Muscle of leg (tissue), 11 donors: ENCODE measurements around the gene LRRC49. TPM values are rescaled to one million over a fixed set of nuclear protein-coding genes. Genes with fewer than 3 reads are reported as not detected.

Experiments used
- DNase-seq: peaks from one replicate; pipeline ENCODE4 v3.0.0; 2013
- H3K27ac ChIP-seq: one replicate; pipeline ENCODE4 v1.5.1; 2013; ENCODE audit warnings: mild to moderate bottlenecking, low read length, control low read depth
- H3K27me3 ChIP-seq: one replicate; pipeline ENCODE4 v1.6.1; 2013; ENCODE audit warnings: low read length; ENCODE audit not compliant: control insufficient read depth, insufficient read depth
- H3K36me3 ChIP-seq: one replicate; pipeline ENCODE4 v1.6.1; 2013; ENCODE audit warnings: low read length; ENCODE audit not compliant: control insufficient read depth, insufficient read depth
- H3K4me1 ChIP-seq: one replicate; pipeline ENCODE4 v1.6.1; 2013; ENCODE audit warnings: low read length; ENCODE audit not compliant: control insufficient read depth, insufficient read depth
- H3K4me3 ChIP-seq: one replicate; pipeline ENCODE4 v1.5.1; 2013; ENCODE audit warnings: low read length, control low read depth
- H3K9me3 ChIP-seq: replicated peaks from 2 replicates; pipeline ENCODE4 v1.6.1; 2013; ENCODE audit warnings: low read depth, low read length; ENCODE audit not compliant: control insufficient read depth
- WGBS: methylation state at CpG from one replicate; pipeline ENCODE4 v1.1.5; 2013; ENCODE audit warnings: missing lambda C conversion rate; ENCODE audit not compliant: insufficient coverage; 5-methylcytosine and 5-hydroxymethylcytosine counted together
- polyA plus RNA-seq, 8 donors: library from polyadenylated mRNA; unstranded; fragments of 120-200 nt; gene quantifications; one replicate each; pipeline versions ENCODE4 v1.2.1 to v1.2.3, GENCODE V29; 2013; ENCODE audit warnings: inconsistent platforms in 1 of 8, low replicate concordance in 1 of 8; ENCODE audit not compliant: insufficient read length in 8 of 8, insufficient read depth in 1 of 8
- total RNA-seq: library from RNA; stranded (reverse); fragments of 120-200 nt; gene quantifications from one replicate; pipeline ENCODE4 v1.2.4, GENCODE V29; 2013

The LRRC49 gene
- total and polyA plus RNA-seq, 9 donors = 4.5 to 13.8 (median 5.9) TPM

GRCh38 chr15:71048913-71049675 is 156.5 kb downstream of the LRRC49 start:
- Histone ChIP-seq H3K4me3 (no peak overlapping the region), H3K36me3 (no peaks in the 10 kb centered on the region), H3K27me3 (no peaks in the 10 kb centered on the region), H3K27ac (no peak overlapping the region), H3K9me3 (no peaks in the 10 kb centered on the region), H3K4me1 (no peaks in the 10 kb centered on the region)
- WGBS = no CpG with 5 or more reads among the region's 2 CpGs
- no peak for DNase-seq

DNA sequence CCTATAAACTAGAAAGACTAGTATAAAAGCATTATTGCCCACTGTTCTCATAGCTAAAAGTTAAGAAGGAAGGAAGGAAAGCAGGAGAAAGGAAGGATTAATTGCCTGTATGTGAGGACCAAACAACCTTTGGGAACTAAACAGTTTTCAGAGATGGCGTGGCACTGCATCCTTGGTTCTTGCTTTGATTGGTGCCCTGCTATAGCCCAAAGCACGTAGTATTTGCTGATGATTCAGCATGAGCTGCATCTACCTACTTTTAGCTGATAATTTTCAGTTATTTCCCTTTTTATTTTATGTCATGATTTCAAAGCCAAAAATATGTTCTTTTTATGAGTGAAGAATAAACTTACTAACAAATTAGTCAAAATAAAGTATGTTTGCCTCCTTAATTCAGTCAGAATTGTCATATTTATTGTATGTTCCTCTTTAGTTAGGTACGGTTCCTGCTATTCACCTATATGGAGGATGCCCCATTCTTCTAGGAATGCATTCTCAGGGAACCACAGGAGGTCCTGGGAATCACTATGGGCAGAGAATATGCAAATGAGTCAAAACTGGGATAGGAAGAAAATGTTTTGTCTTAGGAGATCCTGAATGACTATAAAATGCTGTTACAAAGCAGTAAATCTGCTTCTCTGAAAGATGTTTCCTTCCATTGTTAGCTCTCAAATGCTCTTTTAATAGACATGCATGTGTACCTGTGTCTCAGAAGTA is 157.2 kb downstream of the LRRC49 start:
- 100% methylated on average over 1 of the region's 3 CpGs for WGBS
- Histone ChIP-seq H3K4me3 (no peak overlapping the region), H3K9me3 (no peaks in the 10 kb centered on the region), H3K4me1 (no peaks in the 10 kb centered on the region), H3K27me3 (no peaks in the 10 kb centered on the region), H3K36me3 (no peaks in the 10 kb centered on the region), H3K27ac (no peak overlapping the region)
- no peak for DNase-seq

DNA sequence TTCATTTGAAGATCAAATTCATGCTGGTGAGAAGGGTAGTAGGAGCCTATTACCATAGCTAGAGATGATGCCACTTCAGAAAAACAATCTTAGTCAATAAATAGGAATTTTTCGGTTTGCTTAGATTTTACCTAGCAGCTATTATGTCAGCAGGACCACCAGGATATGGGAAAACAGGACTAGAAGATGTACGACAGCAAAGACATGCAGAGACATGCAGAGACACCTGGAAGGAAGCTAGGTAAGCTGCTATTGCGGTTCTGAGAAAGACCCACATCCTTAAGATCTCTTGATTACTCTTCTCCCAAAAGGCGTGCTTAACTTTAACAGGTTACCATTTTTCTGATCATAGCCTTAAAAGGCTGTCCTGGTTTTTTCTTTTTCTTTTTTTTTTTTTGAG is 157.8 kb downstream of the LRRC49 start:
- H3K36me3 ChIP-seq = no peaks in the 10 kb centered on the region
- 0% methylated on average over 1 of the region's 4 CpGs for WGBS
- DNase-seq = no peak
- no peak overlapping the region for H3K27ac ChIP-seq
- no peaks in the 10 kb centered on the region for H3K9me3 ChIP-seq
- no peaks in the 10 kb centered on the region for H3K27me3 ChIP-seq
- H3K4me1 ChIP-seq = no peaks in the 10 kb centered on the region
- H3K4me3 ChIP-seq = no peak overlapping the region

DNA sequence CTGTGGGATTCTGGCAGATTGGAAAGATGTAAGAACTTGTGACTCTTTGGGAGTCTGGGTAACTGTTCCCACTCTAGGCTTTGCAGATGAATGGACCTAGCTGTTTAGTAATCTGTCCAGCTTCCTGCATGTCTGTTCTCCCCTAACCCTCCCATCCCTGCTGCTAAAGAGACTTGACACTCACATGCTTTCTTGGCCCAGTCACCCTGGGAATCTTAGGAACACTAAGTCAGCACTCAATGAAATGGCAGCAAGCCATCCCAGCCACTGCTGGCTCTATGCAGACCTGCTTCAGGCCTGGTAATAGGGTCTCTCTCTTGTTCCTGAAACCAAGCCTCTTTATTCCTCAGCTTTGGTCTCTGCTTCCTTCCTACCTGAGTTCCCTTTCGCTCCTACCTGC is 158.9 kb downstream of the LRRC49 start:
- H3K4me3 ChIP-seq = no peak overlapping the region
- 100% methylated on average over 1 of the region's 1 CpG for WGBS
- H3K27me3 ChIP-seq = no peaks in the 10 kb centered on the region
- H3K36me3 ChIP-seq = no peaks in the 10 kb centered on the region
- peak; percentile 12 for DNase-seq
- H3K27ac ChIP-seq = no peak overlapping the region
- no peaks in the 10 kb centered on the region for H3K4me1 ChIP-seq
- no peaks in the 10 kb centered on the region for H3K9me3 ChIP-seq

- Histone ChIP-seq H3K27ac (no peak overlapping the region), H3K36me3 (no peaks in the 10 kb centered on the region), H3K4me3 (no peak overlapping the region), H3K27me3 (no peaks in the 10 kb centered on the region), H3K9me3 (no peaks in the 10 kb centered on the region), H3K4me1 (no peaks in the 10 kb centered on the region)
- no CpG with 5 or more reads among the region's 2 CpGs for WGBS
- no peak for DNase-seq
Measured at GRCh38 chr15:71052356-71052755, 159.7 kb downstream of the LRRC49 start.

- H3K27me3 ChIP-seq = no peaks in the 10 kb centered on the region
- no peaks in the 10 kb centered on the region for H3K36me3 ChIP-seq
- H3K9me3 ChIP-seq = peaks cover 6% of the 10 kb centered on the region
- no peak overlapping the region for H3K27ac ChIP-seq
- 75% methylated on average over 1 of the region's 2 CpGs for WGBS
- peak; percentile 4 for DNase-seq
- H3K4me1 ChIP-seq = no peaks in the 10 kb centered on the region
- no peak overlapping the region for H3K4me3 ChIP-seq
Measured at GRCh38 chr15:71054286-71054952, 161.8 kb downstream of the LRRC49 start.

DNA sequence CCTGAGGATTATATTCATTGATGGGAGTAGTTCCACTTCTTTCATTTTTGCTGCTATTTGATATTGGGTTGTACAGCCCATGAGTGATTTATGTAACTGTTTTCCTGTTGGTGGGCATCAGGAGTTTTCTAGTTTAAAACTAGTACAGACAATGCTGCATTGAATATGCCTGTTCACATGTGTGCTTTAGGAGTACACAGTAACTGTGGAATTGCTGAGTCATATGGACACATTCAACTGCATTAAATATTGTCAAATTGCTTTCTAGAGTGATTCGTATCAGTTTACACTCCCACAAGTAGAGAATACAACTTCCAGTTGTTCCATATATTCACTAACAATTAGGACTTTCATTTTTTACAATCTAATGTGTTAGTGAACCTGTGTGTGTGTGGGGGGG is 162.8 kb downstream of the LRRC49 start:
- no peaks in the 10 kb centered on the region for H3K4me1 ChIP-seq
- no CpG with 5 or more reads among the region's 1 CpG for WGBS
- peaks cover 9% of the 10 kb centered on the region for H3K9me3 ChIP-seq
- H3K27ac ChIP-seq = no peak overlapping the region
- H3K36me3 ChIP-seq = no peaks in the 10 kb centered on the region
- no peaks in the 10 kb centered on the region for H3K27me3 ChIP-seq
- H3K4me3 ChIP-seq = no peak overlapping the region
- peak; percentile 18 for DNase-seq

GRCh38 chr15:71056111-71056510 is 163.5 kb downstream of the LRRC49 start:
- H3K4me1 ChIP-seq = no peaks in the 10 kb centered on the region
- no peak for DNase-seq
- no peaks in the 10 kb centered on the region for H3K36me3 ChIP-seq
- H3K27me3 ChIP-seq = no peaks in the 10 kb centered on the region
- H3K9me3 ChIP-seq = peaks cover 9% of the 10 kb centered on the region
- H3K4me3 ChIP-seq = no peak overlapping the region
- H3K27ac ChIP-seq = no peak overlapping the region

DNA sequence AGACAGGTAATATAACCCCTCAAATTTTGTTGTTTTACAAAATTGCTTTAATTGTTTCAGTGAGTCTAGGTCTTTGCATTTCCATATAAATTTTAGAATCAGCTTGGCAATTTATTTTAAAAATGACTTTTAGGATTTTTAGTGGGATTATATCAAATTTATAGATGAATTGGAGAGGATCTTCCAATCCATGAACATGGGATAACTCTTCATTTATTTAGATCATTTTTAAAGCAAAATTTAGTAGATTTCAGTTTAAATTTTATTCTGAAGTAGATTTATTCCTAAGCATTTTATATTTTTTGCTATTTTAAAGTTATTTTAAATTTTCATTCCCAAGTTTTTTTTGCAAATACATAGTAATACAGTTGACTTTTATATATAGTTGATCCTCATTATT is 164.5 kb downstream of the LRRC49 start:
- DNase-seq = no peak
- H3K27ac ChIP-seq = no peak overlapping the region
- H3K36me3 ChIP-seq = no peaks in the 10 kb centered on the region
- H3K9me3 ChIP-seq = peaks cover 9% of the 10 kb centered on the region
- no peaks in the 10 kb centered on the region for H3K4me1 ChIP-seq
- H3K27me3 ChIP-seq = no peaks in the 10 kb centered on the region
- no peak overlapping the region for H3K4me3 ChIP-seq

- Histone ChIP-seq H3K27me3 (no peaks in the 10 kb centered on the region), H3K4me1 (no peaks in the 10 kb centered on the region), H3K9me3 (peaks cover 9% of the 10 kb centered on the region), H3K36me3 (no peaks in the 10 kb centered on the region), H3K4me3 (no peak overlapping the region), H3K27ac (no peak overlapping the region)
- DNase-seq = no peak
- WGBS = no CpG with 5 or more reads among the region's 3 CpGs
Measured at GRCh38 chr15:71057581-71057980, 165.0 kb downstream of the LRRC49 start.
